COR-L47 (cell line): ENCODE measurements around the gene NUP50.

Experiments
- DNase-seq: peaks from one replicate; lab custom pipeline; 2025; lab: John Stamatoyannopoulos, UW

The NUP50 gene, protein sequence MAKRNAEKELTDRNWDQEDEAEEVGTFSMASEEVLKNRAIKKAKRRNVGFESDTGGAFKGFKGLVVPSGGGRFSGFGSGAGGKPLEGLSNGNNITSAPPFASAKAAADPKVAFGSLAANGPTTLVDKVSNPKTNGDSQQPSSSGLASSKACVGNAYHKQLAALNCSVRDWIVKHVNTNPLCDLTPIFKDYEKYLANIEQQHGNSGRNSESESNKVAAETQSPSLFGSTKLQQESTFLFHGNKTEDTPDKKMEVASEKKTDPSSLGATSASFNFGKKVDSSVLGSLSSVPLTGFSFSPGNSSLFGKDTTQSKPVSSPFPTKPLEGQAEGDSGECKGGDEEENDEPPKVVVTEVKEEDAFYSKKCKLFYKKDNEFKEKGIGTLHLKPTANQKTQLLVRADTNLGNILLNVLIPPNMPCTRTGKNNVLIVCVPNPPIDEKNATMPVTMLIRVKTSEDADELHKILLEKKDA

DNA sequence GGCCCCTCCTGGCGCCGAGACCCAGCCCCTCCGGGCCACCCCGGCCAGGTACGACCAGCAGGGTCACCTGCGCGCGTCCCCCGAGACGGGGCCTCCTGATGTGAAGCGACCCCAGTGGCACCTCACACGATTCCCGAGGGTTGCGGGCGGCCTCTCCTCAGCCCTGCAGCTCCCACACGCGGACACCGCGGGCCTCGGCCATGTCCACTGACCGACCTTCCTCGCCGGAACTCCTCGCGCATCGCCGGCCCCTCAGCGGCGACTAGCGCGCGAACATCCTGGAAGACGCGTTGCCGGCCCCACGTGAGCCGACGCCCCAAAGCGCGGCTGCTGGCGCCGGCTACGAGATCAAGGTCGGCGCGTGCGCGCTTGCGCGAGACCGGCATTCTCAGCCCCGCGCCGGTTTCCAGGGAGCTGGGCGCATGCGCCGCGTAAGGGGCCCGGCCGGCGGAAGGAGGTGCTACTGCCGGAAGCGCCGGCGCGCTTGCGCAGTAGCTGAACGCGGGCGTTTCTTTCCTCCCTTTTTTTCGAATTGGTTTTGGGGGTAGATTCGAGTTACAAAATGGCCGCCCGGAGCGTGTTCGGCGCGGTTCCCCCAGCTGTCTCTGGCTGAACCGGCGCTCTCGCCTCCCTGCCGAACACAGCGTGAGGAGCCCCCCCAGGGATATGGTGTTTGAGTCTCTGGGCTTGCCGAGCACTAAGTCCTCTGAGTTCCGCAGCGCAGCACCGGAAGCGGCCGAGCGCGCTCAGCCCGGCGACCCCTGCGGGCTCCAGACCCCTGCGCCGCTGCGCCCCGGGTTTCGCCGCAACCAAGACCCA, at the start of gene NUP50:
Gene NUP50 (plus strand): TSS at position 475 of the 819 bp plus-strand sequence. CDS start 4,253 bp downstream, outside the sequence.
- DNase-seq: peak; percentile 96

- DNase-seq: no peak
These were observed 43.3 kb upstream of the NUP50 start for GRCh38 chr22:45120440-45120839.

DNA sequence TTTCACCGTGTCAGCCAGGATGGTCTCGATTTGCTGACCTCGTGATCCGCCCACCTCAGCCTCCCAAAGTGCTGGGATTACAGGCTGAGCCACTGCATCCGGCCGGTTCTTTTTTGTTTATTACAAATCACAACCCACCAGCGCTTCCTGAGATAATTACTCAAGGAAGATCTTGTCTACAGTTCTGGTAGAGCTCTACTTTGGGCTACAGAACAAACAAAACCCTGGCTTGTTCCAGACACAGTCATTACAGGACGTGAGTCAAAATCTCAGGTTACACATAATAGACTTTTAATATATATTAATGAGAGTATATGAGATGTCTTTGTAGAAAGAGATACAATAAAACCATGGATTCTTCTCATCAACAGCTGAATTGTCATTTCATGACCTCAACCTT, 42.8 kb upstream of the NUP50 start:
- DNase-seq: peak; percentile 24

GRCh38 chr22:45124176-45124847, 39.4 kb upstream of the NUP50 start:
- DNase-seq: no peak

DNA sequence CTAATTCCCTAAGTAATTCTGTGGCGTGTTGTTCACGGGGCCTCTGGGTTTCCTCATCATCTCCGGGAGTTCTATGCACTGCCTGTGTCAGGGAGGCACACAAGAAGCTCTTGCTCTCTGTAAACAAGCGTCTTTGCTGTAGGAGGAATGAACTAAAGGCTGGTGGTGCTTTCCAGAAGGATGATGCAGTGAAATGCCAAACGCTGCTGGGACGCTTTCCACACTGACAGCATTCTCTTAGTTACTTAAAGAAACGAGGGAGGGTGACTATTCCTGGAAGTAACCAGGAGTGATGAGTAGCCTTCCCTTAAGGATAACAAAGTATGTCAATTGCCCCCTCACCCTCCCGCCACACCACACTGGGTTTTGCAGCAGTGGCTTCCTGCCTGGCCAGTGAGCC, 38.5 kb upstream of the NUP50 start:
- DNase-seq: no peak

DNA sequence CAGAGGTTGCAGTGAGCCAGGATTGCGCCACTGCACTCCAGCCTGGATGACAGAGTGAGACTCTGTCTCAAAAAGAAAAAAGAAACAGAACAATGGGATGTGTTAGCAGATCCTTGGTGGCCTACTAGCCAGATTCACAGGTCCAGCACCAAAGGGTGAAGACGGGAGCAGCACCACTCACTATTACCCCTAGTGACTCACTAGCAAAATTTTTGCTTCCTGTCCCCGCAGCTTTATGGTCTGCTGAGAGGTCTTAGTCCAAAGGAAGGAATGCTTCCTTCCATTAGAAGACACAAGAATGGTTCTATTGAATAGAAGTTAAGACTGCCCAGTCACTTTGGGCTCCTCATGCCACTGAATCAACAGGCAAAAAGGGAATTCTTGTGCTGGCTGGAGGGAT, 35.9 kb upstream of the NUP50 start:
- no peak for DNase-seq

DNA sequence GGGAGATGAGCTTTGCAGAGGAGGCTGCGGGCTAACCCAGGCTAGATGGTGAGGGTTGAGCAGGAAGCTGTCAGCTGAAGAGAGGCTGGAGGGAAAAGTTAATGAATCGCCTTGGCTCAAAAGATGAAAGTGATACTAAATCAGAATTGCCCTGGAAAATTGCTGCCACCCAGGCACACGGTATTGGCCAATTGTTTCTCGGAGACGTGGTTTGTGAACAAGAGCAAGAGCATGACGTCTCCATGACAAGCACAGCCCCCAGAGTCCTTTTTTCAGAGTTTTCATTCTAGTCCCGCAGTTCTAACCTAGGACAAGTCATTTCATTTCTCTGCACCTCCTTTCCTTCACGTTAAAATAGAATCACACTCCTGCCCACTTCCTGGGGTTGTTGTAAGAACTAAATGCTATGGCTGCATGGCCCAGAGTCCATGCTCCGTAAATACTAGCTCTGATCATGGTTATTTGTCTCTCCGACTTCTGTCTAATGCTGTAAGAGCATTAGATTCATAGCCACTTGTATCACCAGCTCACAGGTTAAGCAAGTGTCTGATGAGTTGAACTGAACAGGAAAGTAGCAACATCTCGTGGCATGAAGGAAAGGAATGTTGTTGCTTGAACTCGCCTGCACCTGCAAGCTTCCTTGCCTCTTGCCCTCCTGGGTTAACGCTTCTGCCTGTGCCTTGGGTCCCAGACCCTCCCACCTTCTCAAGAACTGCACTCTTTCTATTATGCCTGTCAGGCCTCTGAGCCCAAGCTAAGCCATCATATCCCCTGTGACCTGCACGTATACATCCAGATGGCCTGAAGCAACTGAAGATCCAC, 33.8 kb upstream of the NUP50 start:
- no peak for DNase-seq

- no peak for DNase-seq
These were observed 32.8 kb upstream of the NUP50 start for GRCh38 chr22:45130891-45131290.

- no peak for DNase-seq
These were observed 32.0 kb upstream of the NUP50 start for GRCh38 chr22:45131749-45132148.

DNA sequence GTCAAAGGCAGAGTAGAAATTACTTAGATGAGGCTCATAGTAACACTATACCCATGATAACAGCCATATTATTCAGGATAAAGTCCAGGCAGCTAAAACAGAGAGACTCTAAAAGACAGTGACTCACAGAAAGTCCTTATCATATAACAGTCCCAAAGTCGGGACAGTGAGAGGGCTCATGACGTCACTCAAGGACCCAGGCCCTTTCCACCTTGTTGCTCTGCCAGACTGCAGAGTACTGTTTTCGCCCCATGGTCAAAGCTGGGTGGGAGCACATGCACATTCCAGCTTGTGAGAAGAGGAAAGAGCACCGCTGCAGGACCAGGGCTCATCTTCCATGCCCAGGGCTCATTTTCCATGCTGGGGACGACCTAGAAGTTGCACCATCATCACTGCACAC, 29.4 kb upstream of the NUP50 start:
- no peak for DNase-seq

GRCh38 chr22:45136594-45136993, 27.1 kb upstream of the NUP50 start:
- DNase-seq: no peak

- no peak for DNase-seq
These were observed 24.0 kb upstream of the NUP50 start for GRCh38 chr22:45139693-45140092.

GRCh38 chr22:45142376-45142775, 21.3 kb upstream of the NUP50 start:
- DNase-seq: no peak

- no peak for DNase-seq
These were observed 18.8 kb upstream of the NUP50 start for GRCh38 chr22:45144916-45145315.

- no peak for DNase-seq
These were observed 14.1 kb upstream of the NUP50 start for GRCh38 chr22:45149671-45150070.

DNA sequence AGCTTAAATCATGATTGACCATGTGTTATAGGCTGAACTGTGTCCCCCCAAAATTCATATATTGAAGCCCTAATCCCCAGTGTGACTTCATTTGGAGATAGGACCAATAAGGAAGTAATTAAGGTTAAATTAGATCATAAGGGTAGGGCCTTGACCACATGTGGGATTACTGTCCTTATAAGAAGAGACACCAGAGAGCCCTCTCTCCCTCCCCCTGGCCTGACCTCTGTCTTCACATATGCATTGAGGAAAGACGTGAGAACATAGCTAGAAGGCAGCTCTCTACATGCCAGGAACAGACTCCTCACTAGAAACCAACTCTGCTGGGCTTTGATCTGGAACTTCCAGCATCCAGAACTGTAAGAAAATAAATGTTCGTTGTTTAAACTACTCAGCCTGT, 13.6 kb upstream of the NUP50 start:
- DNase-seq: no peak

DNA sequence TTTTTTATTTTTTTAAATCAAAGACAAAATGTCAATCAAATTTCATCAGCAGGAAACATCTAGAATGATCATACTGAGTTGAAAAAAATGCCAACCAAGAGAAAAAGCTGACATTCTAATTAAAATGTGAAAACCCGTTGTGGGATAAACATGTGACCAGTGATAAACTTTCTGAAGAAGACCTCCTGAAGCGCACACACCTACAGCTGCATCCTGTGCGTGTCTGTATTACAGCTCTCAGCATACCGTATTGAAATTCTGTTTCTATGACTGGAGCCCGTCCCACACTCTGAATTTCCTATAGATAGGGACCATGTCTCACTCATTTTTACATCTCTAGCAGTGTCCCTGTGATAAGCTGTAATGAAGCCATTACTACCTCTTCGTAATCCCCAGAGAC, 12.2 kb upstream of the NUP50 start:
- no peak for DNase-seq

GRCh38 chr22:45154383-45154782, 9.3 kb upstream of the NUP50 start:
- DNase-seq: no peak

GRCh38 chr22:45155050-45155840, 8.5 kb upstream of the NUP50 start:
- no peak for DNase-seq

GRCh38 chr22:45157907-45158306, 5.8 kb upstream of the NUP50 start:
- no peak for DNase-seq
